K562 (cell line): ENCODE data around the gene SPHK2. TPM values are rescaled to one million over a fixed set of nuclear protein-coding genes. Genes with fewer than 3 reads are reported as not detected.

Source experiments
- ATAC-seq: fragments of 200-7000 bp; cut with Tn5 transposase; 3 replicates; pipeline ENCODE4 v1.9.1; 2020; ENCODE audit warnings: moderate library complexity
- BruUV-seq: library from RNA; stranded (reverse); fragments of 400-500 nt; replicated peaks from 2 replicates; lab custom pipeline; 2021; lab: Mats Ljungman, UMichigan
- CTCF ChIA-PET: fragments of 300-600 bp; formaldehyde crosslinking; extraction: SDS; loops from one replicate; lab custom pipeline; 2021; ENCODE audit warnings: low intra/inter-chr PET ratio; lab: Yijun Ruan, JAX
- POLR2A ChIA-PET: fragments of 300-600, 350-650 bp; sonication (Branson Sonifier 250); formaldehyde crosslinking; extraction: SDS; loops from one replicate; lab custom pipeline; 2021; ENCODE audit warnings: antibody characterized with exemption, inconsistent platforms; lab: Yijun Ruan, JAX
- DNase-seq, 4 experiments: peaks; one replicate each; pipeline versions ENCODE4 v3.0.0 to v3.0.0-alpha.2; 2011 to 2018; ENCODE audit warnings: low spot score in 3 of 4, mixed read lengths in 3 of 4; ENCODE audit errors: extremely low read depth in 1 of 4
- FAIRE-seq: peaks from 2 replicates; lab custom pipeline; 2011; peaks lifted over from hg19 to GRCh38; lab: Jason Lieb, UNC
- H2AFZ ChIP-seq: 2 replicates; pipeline ENCODE4 v1.6.0; 2011; ENCODE audit warnings: low read depth, low read length, control low read depth, inconsistent platforms
- H3K27ac ChIP-seq: fragments of 200-600 bp; 3 replicates; pipeline ENCODE4 v1.8.0; 2011; ENCODE audit warnings: low read depth, mild to moderate bottlenecking, control low read depth, inconsistent platforms, low read length, moderate library complexity, mixed read lengths; ENCODE audit errors: extremely low read depth
- H3K27me3 ChIP-seq, 2 experiments: fragments of 300-600 bp in 1 of 2; 2 replicates in 1 of 2; 3 replicates in 1 of 2; pipeline versions ENCODE4 v1.6.0 to v1.8.0; 2011; ENCODE audit warnings: inconsistent platforms in 2 of 2, low read length in 2 of 2, mild to moderate bottlenecking in 1 of 2, mixed read lengths in 1 of 2, moderate library complexity in 1 of 2; ENCODE audit not compliant: control insufficient read depth in 2 of 2, insufficient read depth in 2 of 2
- H3K36me3 ChIP-seq: fragments of 300-600 bp; 3 replicates; pipeline ENCODE4 v1.8.0; 2011; ENCODE audit warnings: mild to moderate bottlenecking, low read length, inconsistent platforms; ENCODE audit not compliant: control insufficient read depth, insufficient read depth
- H3K4me1 ChIP-seq, 2 experiments: fragments of 200-600 bp in 1 of 2; replicated peaks in 1 of 2; 2 replicates in 1 of 2; 3 replicates in 1 of 2; pipeline versions ENCODE4 v1.5.1 to v1.8.0; 2011; ENCODE audit warnings: inconsistent platforms in 2 of 2, low read length in 2 of 2, mild to moderate bottlenecking in 1 of 2, mixed read lengths in 1 of 2, moderate library complexity in 1 of 2; ENCODE audit not compliant: control insufficient read depth in 2 of 2, insufficient read depth in 2 of 2
- H3K4me2 ChIP-seq: 2 replicates; pipeline ENCODE4 v1.6.1; 2011; ENCODE audit warnings: low read length, control low read depth, inconsistent platforms, mixed read lengths; ENCODE audit not compliant: insufficient read depth
- H3K4me3 ChIP-seq: fragments of 200-600 bp; sonication (generic), shearing (Covaris generic); 2 replicates; pipeline ENCODE4 v1.5.1; 2016; ENCODE audit warnings: control low read depth, inconsistent platforms
- H3K79me2 ChIP-seq: fragments of 200-600 bp; 3 replicates; pipeline ENCODE4 v1.8.0; 2011; ENCODE audit warnings: low read length, inconsistent platforms; ENCODE audit not compliant: control insufficient read depth, insufficient read depth
- H3K9ac ChIP-seq, 2 experiments: 2 replicates each; pipeline versions ENCODE4 v1.6.0 to v1.6.1; 2011; ENCODE audit warnings: low read depth in 2 of 2, low read length in 2 of 2, control low read depth in 1 of 2, inconsistent platforms in 1 of 2, mild to moderate bottlenecking in 1 of 2, mixed read lengths in 1 of 2; ENCODE audit not compliant: insufficient read depth in 1 of 2
- H3K9me1 ChIP-seq: one replicate; pipeline ENCODE4 v1.6.0; 2011; ENCODE audit warnings: inconsistent platforms, mild to moderate bottlenecking, low read length, moderate library complexity; ENCODE audit not compliant: control insufficient read depth, insufficient read depth
- H3K9me3 ChIP-seq: replicated peaks from 2 replicates; pipeline ENCODE4 v1.5.1; 2011; ENCODE audit warnings: low read depth, low read length, inconsistent platforms; ENCODE audit not compliant: control insufficient read depth, insufficient read depth
- H4K20me1 ChIP-seq: replicated peaks from 2 replicates; pipeline ENCODE4 v1.6.1; 2011; ENCODE audit warnings: low read length, inconsistent platforms, mixed read lengths; ENCODE audit not compliant: control insufficient read depth, insufficient read depth
- BCOR ChIP-seq: fragments of 450-650 bp; IDR thresholded peaks from 2 replicates; pipeline ENCODE4 v1.6.1; 2016
- DMBX1 ChIP-seq: fragments of 250-450 bp; sonication (Bioruptor Pico); IDR thresholded peaks from 2 replicates; pipeline ENCODE4 v1.8.0; 2022; ENCODE audit warnings: inconsistent platforms, mild to moderate bottlenecking, moderate library complexity, borderline replicate concordance
- DPF2 ChIP-seq: fragments of 450-650 bp; IDR thresholded peaks from 2 replicates; pipeline ENCODE4 v1.6.1; 2016
- EGR1 ChIP-seq: fragments of 450-650 bp; conservative IDR thresholded peaks from 2 replicates; pipeline ENCODE4 v1.6.1; 2017; ENCODE audit warnings: mild to moderate bottlenecking
- MXD1 ChIP-seq: fragments of 250-450 bp; sonication (Bioruptor Pico); IDR thresholded peaks from 2 replicates; pipeline ENCODE4 v1.8.0; 2021; ENCODE audit warnings: borderline replicate concordance, mild to moderate bottlenecking, moderate library complexity; ENCODE audit not compliant: poor library complexity, severe bottlenecking
- NCOA2 ChIP-seq, 2 experiments: fragments of 450-650 bp; IDR thresholded peaks; 2 replicates each; pipeline ENCODE4 v1.6.1; 2018; ENCODE audit warnings: mild to moderate bottlenecking in 2 of 2, moderate library complexity in 1 of 2; ENCODE audit not compliant: partially characterized antibody in 2 of 2
- PTRF ChIP-seq: fragments of 450-650 bp; IDR thresholded peaks from 2 replicates; pipeline ENCODE4 v1.6.1; 2016; ENCODE audit warnings: mild to moderate bottlenecking, missing genetic modification characterization, missing compliant biosample characterization
- REST ChIP-seq, 2 experiments: fragments of 450-650 bp; formaldehyde crosslinking in 1 of 2; IDR thresholded peaks; 2 replicates each; pipeline versions ENCODE4 v1.4.0 to v1.6.1; 2014 to 2020; ENCODE audit warnings: mild to moderate bottlenecking in 2 of 2, borderline replicate concordance in 1 of 2, low read depth in 1 of 2
- SAFB ChIP-seq: fragments of 200-400 bp; formaldehyde crosslinking; IDR thresholded peaks from 2 replicates; pipeline ENCODE4 v1.6.1; 2017; ENCODE audit warnings: low read depth, low read length, borderline replicate concordance
- WGBS: fragments of 100-300 bp; shearing (Covaris generic); methylation state at CpG from one replicate; pipeline ENCODE4 v1.1.6; 2016; ENCODE audit warnings: low coverage, mixed read lengths; ENCODE audit not compliant: insufficient coverage; ENCODE audit errors: missing lambda C conversion rate; 5-methylcytosine and 5-hydroxymethylcytosine counted together
- in situ Hi-C: fragments of 300-500 bp; cut with MboI; formaldehyde crosslinking; loops from 4 replicates; pipeline ENCODE4 v1.15.0; 2018; ENCODE audit warnings: inconsistent platforms, mixed read lengths
- intact Hi-C: fragments of 100-400 bp; cut with micrococcal nuclease; formaldehyde crosslinking; loops from 2 replicates; pipeline ENCODE4 v1.14.2; 2022
- polyA plus RNA-seq, 8 experiments: library from polyadenylated mRNA; depleted of rRNA in 4 of 8; stranded (reverse) in 5 of 8; unstranded in 3 of 8; fragments of >200 nt; fragmentation: Nextera tagmentation in 2 of 8; fragmentation: Illumina TruSeq in 1 of 8; extraction: Ambion mirVana in 2 of 8; extraction: Trizol in 1 of 8; gene quantifications; 2 replicates each; pipeline versions ENCODE4 v1.2.1 to v1.2.3, GENCODE V29; 2011 to 2014; ENCODE audit warnings: inconsistent platforms in 1 of 8, missing spikeins in 1 of 8
- total RNA-seq, 7 experiments: library from RNA; depleted of rRNA in 6 of 7; stranded (reverse); fragments of >200 nt in 6 of 7; fragmentation: Illumina TruSeq in 2 of 7; extraction: Trizol in 2 of 7; gene quantifications; 2 replicates each; pipeline versions ENCODE4 v1.2.1 to v1.2.3, GENCODE V29; 2011 to 2021; ENCODE audit warnings: low replicate concordance in 1 of 7

The SPHK2 gene
- total and polyA plus RNA-seq, 9 of the 15 experiments (the other 6 are each of a cell fraction or from before 2014, with no cell fraction given) = 0.10 to 15.2 (median 2.9) TPM

DNA sequence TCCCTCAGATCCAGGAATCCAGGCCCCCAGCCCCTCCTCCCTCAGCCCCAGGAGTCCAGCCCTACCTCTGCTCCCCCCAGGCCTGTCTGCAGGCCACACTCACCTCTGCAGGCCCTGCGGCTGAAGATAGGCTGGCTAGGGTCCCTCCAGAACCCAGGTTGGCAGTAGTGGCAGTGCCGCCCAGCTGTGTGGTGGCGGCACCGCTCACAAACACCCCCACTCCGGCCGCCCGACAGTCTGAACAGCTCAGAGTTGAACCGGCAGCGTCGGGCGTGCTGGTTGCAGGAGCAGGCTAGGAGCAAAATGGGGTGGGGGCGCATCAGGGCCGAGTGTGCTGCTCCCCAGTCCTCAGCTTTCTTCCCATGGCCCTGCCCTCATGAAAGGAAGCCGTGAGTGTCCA is 45.2 kb downstream of the SPHK2 start (continued):
- TF ChIP-seq SAFB = no peak

DNA sequence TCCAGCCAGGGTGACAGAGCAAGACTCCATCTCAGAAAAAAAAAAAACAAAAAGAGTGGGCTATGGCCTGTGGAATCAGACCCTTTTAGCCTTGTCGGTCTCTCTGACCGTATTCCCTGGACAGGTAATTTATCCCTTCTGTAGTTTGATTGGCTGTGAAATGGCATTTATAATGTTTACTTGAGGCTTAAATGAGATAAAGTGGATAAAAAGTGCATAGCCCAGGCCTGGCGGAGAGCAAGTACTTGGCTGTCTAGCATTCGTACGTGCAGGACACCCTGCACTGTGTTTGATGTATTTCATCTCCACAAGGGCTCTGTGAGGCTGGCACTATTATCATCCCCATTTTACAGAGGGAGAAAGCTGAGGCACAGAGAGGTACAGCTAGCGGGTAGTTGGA is 46.5 kb downstream of the SPHK2 start:
- intact Hi-C loops = no loop called here
- TF ChIP-seq BCOR (0 out of 2 replicates have a peak, but pooled peaks have one; percentile 28), PTRF (tag) (no peak), DMBX1 (CRISPR knock-in tag) (no peak), DPF2 (no peak), MXD1 (CRISPR knock-in tag) (no peak), EGR1 (no peak), REST (IDR thresholded peaks at IDR 0.05; ENCODE audit: borderline replicate concordance) (no peak), REST (CRISPR knock-in tag; IDR thresholded peaks at IDR 0.05; ENCODE audit: low read depth) (no peak), NCOA2 (IDR thresholded peaks at IDR 0.05; ENCODE audit: partially characterized antibody in 2 of 2) (no peak)

More for the DNA sequence above, 46.5 kb downstream of the SPHK2 start:
- in situ Hi-C loops = no loop called here
- DNase-seq (no peak), FAIRE-seq (no peak), ATAC-seq (no peak)
- no peak overlapping the region for H2AFZ ChIP-seq
- H3K9ac ChIP-seq = no peak overlapping the region
- no peak overlapping the region for H3K27ac ChIP-seq
- 67% methylated on average over 6 of the region's 6 CpGs for WGBS
- no peaks in the 10 kb centered on the region for H3K9me1 ChIP-seq
- no peaks in the 10 kb centered on the region for H3K27me3 ChIP-seq
- no peaks in the 10 kb centered on the region for H3K9me3 ChIP-seq
- no peaks in the 10 kb centered on the region for H3K36me3 ChIP-seq
- no TSS peak for BruUV-seq
- no peak overlapping the region for H3K4me2 ChIP-seq
- peaks cover 11 to 21% of the 10 kb centered on the region in 2 experiments for H3K4me1 ChIP-seq
- H3K79me2 ChIP-seq = no peaks in the 10 kb centered on the region
- H4K20me1 ChIP-seq = no peaks in the 10 kb centered on the region
- ChIA-PET POLR2A (interaction anchor here (0.7 to 1.2 kb wide), 2 partner anchors 9 to 12 kb away, joined by 3 read pairs; no protein-coding TSS in a partner anchor), CTCF (no interaction called here)
- no peak overlapping the region for H3K4me3 ChIP-seq
